Measurements from ENCODE around the gene PLEKHG4B. TPM values are rescaled to one million over a fixed set of nuclear protein-coding genes. Genes with fewer than 3 reads are reported as not detected.

PLEKHG4B gene
- total RNA-seq, 1 experiment from 2014 or later, result 1.2 TPM

GRCh38 chr5:201672-202071 is 109.7 kb downstream of the PLEKHG4B start:
- H2AFZ ChIP-seq (ENCODE audit: low read length), result no peak overlapping the region
- H3K27me3 ChIP-seq (ENCODE audit: low read length), result no peaks in the 10 kb centered on the region
- no peak overlapping the region for H3K27ac ChIP-seq (ENCODE audit: low read length)
- H3K79me2 ChIP-seq (ENCODE audit: low read length), result peaks cover 14% of the 10 kb centered on the region
- H3K9me2 ChIP-seq (replicated peaks; ENCODE audit: low read length), result no peaks in the 10 kb centered on the region
- H3K9me3 ChIP-seq (ENCODE audit: low read length), result no peaks in the 10 kb centered on the region
- ATAC-seq (no peak), DNase-seq (no peak)
- POLR2A ChIA-PET (ENCODE audit: unreplicated experiment), result no interaction called here
- H3K4me2 ChIP-seq (ENCODE audit: low read length), result no peak overlapping the region
- no peak overlapping the region for H3K9ac ChIP-seq (ENCODE audit: low read length)
- CTCF ChIA-PET, result no interaction called here
- no TSS peak for BruUV-seq (replicated peaks)
- TF ChIP-seq EZH2 (IDR thresholded peaks at IDR 0.05; ENCODE audit: low read length, unreplicated experiment), result no peak
- intact Hi-C loops (cut with micrococcal nuclease), result no loop called here
- peaks cover 5% of the 10 kb centered on the region; the same call in 1 of the 2 replicates for H3K4me1 ChIP-seq (ENCODE audit: insufficient read depth, low read length)
- H4K20me1 ChIP-seq (ENCODE audit: low read length), result no peaks in the 10 kb centered on the region
- peaks cover 14% of the 10 kb centered on the region; the same call in 1 of the 2 replicates for H3K36me3 ChIP-seq (ENCODE audit: low read depth, low read length)
- no peaks in the 10 kb centered on the region for H3F3A ChIP-seq (ENCODE audit: low read length, unreplicated experiment)
- H3K4me3 ChIP-seq (ENCODE audit: low read length), result no peak overlapping the region

GRCh38 chr5:203246-203930 is 111.4 kb downstream of the PLEKHG4B start:
- no peaks in the 10 kb centered on the region for H3K9me2 ChIP-seq (replicated peaks; ENCODE audit: low read length)
- peaks cover 22% of the 10 kb centered on the region for H3K4me1 ChIP-seq (ENCODE audit: insufficient read depth, low read length)
- DNase-seq (no peak), ATAC-seq (no peak)
- ChIA-PET POLR2A (ENCODE audit: unreplicated experiment) (no interaction called here), CTCF (no interaction called here)
- H3K27ac ChIP-seq (ENCODE audit: low read length), result no peak overlapping the region
- H3K27me3 ChIP-seq (ENCODE audit: low read length), result no peaks in the 10 kb centered on the region
- no peak for TF ChIP-seq EZH2 (IDR thresholded peaks at IDR 0.05; ENCODE audit: low read length, unreplicated experiment)
- no peak for TF ChIP-seq CTCF (conservative IDR thresholded peaks at IDR 0.05; ENCODE audit: low read depth, low read length)
- no peak for TF ChIP-seq EZH2phosphoT487 (IDR thresholded peaks at IDR 0.05; ENCODE audit: borderline replicate concordance, low read length)
- no peak overlapping the region for H2AFZ ChIP-seq (ENCODE audit: low read length)
- H3K36me3 ChIP-seq (ENCODE audit: low read depth, low read length), result peaks cover 14% of the 10 kb centered on the region; the same call in 1 of the 2 replicates
- no peak overlapping the region for H3K9ac ChIP-seq (ENCODE audit: low read length)
- intact Hi-C loops (cut with micrococcal nuclease), result no loop called here
- H3K4me2 ChIP-seq (ENCODE audit: low read length), result no peak overlapping the region
- H3K4me3 ChIP-seq (ENCODE audit: low read length), result no peak overlapping the region
- BruUV-seq (replicated peaks), result no TSS peak
- H3F3A ChIP-seq (ENCODE audit: low read length, unreplicated experiment), result no peaks in the 10 kb centered on the region
- H4K20me1 ChIP-seq (ENCODE audit: low read length), result no peaks in the 10 kb centered on the region
- peaks cover 31% of the 10 kb centered on the region for H3K79me2 ChIP-seq (ENCODE audit: low read length)
- H3K9me3 ChIP-seq (ENCODE audit: low read length), result no peaks in the 10 kb centered on the region

- peaks cover 25% of the 10 kb centered on the region for H3K4me1 ChIP-seq (ENCODE audit: insufficient read depth, low read length)
- no peak overlapping the region for H3K4me2 ChIP-seq (ENCODE audit: low read length)
- no TSS peak for BruUV-seq (replicated peaks)
- no peak overlapping the region for H3K9ac ChIP-seq (ENCODE audit: low read length)
- H3K79me2 ChIP-seq (ENCODE audit: low read length), result peaks cover 37% of the 10 kb centered on the region
- ChIA-PET POLR2A (ENCODE audit: unreplicated experiment) (no interaction called here), CTCF (no interaction called here)
- H3K4me3 ChIP-seq (ENCODE audit: low read length), result no peak overlapping the region
- DNase-seq, result no peak
- TF ChIP-seq CTCF (conservative IDR thresholded peaks at IDR 0.05; ENCODE audit: low read depth, low read length), result no peak
- H3F3A ChIP-seq (ENCODE audit: low read length, unreplicated experiment), result no peaks in the 10 kb centered on the region
- no peaks in the 10 kb centered on the region for H3K9me3 ChIP-seq (ENCODE audit: low read length)
- intact Hi-C loops (cut with micrococcal nuclease), result no loop called here
- no peak overlapping the region for H2AFZ ChIP-seq (ENCODE audit: low read length)
- H3K9me2 ChIP-seq (replicated peaks; ENCODE audit: low read length), result no peaks in the 10 kb centered on the region
- no peaks in the 10 kb centered on the region for H3K27me3 ChIP-seq (ENCODE audit: low read length)
- ATAC-seq, result no peak
- peaks cover 14% of the 10 kb centered on the region; the same call in 1 of the 2 replicates for H3K36me3 ChIP-seq (ENCODE audit: low read depth, low read length)
- no peak overlapping the region for H3K27ac ChIP-seq (ENCODE audit: low read length)
- H4K20me1 ChIP-seq (ENCODE audit: low read length), result peaks cover 4% of the 10 kb centered on the region; the same call in 1 of the 2 replicates
Observed at GRCh38 chr5:204001-204400, 112.0 kb downstream of the PLEKHG4B start.
